HCT116 (cell line): ENCODE data around the gene NGF. TPM values are rescaled to one million over a fixed set of nuclear protein-coding genes. Genes with fewer than 3 reads are reported as not detected.

Source experiments
- ATAC-seq: fragments of 200-7000 bp; cut with Tn5 transposase; 2 replicates; pipeline ENCODE4 v1.9.1; 2020; ENCODE audit warnings: mild to moderate bottlenecking, moderate library complexity
- BruUV-seq: library from RNA; stranded (reverse); fragments of 400-500 nt; replicated peaks from 2 replicates; lab custom pipeline; 2021; lab: Mats Ljungman, UMichigan
- CTCF ChIA-PET: fragments of 300-600 bp; sonication (Branson Sonifier 250); formaldehyde crosslinking; loops from one replicate; lab custom pipeline; 2021; ENCODE audit warnings: antibody characterized with exemption; lab: Charles Lee
- POLR2A ChIA-PET: fragments of 300-600, 350-600 bp; sonication (Branson Sonifier 250); formaldehyde crosslinking; loops from one replicate; lab custom pipeline; 2021; ENCODE audit warnings: antibody characterized with exemption; lab: Charles Lee
- RAD21 ChIA-PET, 2 experiments: fragments of 300-600 bp; sonication (Branson Sonifier 250); formaldehyde crosslinking; loops; one replicate each; lab custom pipeline; 2023; ENCODE audit warnings: low total read pairs in 2 of 2; ENCODE audit not compliant: uncharacterized antibody in 2 of 2, unreplicated experiment in 2 of 2, low non-redundant PET in 1 of 2; lab: Charles Lee
- DNase-seq: peaks from one replicate; pipeline ENCODE4 v3.0.0-alpha.2; 2010; ENCODE audit warnings: low read depth, low spot score
- H2AFZ ChIP-seq: fragments of 200-600 bp; shearing (Covaris generic), sonication (generic); 2 replicates; pipeline ENCODE4 v1.6.1; 2017; ENCODE audit warnings: low read depth, mixed run types, mixed read lengths, antibody characterized with exemption, low read length; ENCODE audit not compliant: poor library complexity, severe bottlenecking
- H3K27ac ChIP-seq: 2 replicates; pipeline ENCODE4 v1.5.1; 2012; ENCODE audit warnings: low read depth, low read length
- H3K27me3 ChIP-seq: fragments of 200-600 bp; sonication (generic); 2 replicates; pipeline ENCODE4 v1.6.1; 2016; ENCODE audit warnings: mixed run types, low read length, mixed read lengths; ENCODE audit not compliant: insufficient read depth
- H3K36me3 ChIP-seq, 2 experiments: fragments of 200-500 bp in 1 of 2; fragments of 200-600 bp in 1 of 2; sonication (Bioruptor generic) in 1 of 2; sonication (generic) in 1 of 2; 2 replicates each; pipeline versions ENCODE4 v1.5.1 to v1.6.1; 2014 to 2016; ENCODE audit warnings: low read length in 2 of 2, inconsistent platforms in 1 of 2, mixed read lengths in 1 of 2, mixed run types in 1 of 2; ENCODE audit not compliant: insufficient read depth in 2 of 2, control insufficient read depth in 1 of 2
- H3K4me1 ChIP-seq, 2 experiments: fragments of 200-600 bp in 1 of 2; sonication (generic) in 1 of 2; 2 replicates each; pipeline versions ENCODE4 v1.5.1 to v1.6.1; 2012 to 2017; ENCODE audit warnings: low read length in 2 of 2, inconsistent platforms in 1 of 2, mild to moderate bottlenecking in 1 of 2, mixed read lengths in 1 of 2, mixed run types in 1 of 2, moderate library complexity in 1 of 2; ENCODE audit not compliant: insufficient read depth in 2 of 2, control insufficient read depth in 1 of 2
- H3K4me2 ChIP-seq: fragments of 200-600 bp; sonication (generic); 2 replicates; pipeline ENCODE4 v1.6.1; 2017; ENCODE audit warnings: mixed run types, low read length, mixed read lengths
- H3K4me3 ChIP-seq, 2 experiments: fragments of 200-600 bp in 1 of 2; sonication (generic) in 1 of 2; replicated peaks in 1 of 2; 2 replicates each; pipeline ENCODE4 v1.5.1; 2011 to 2016; ENCODE audit warnings: low read length in 2 of 2, control low read depth in 1 of 2, low read depth in 1 of 2, mild to moderate bottlenecking in 1 of 2, mixed read lengths in 1 of 2, mixed run types in 1 of 2
- H3K79me2 ChIP-seq: fragments of 200-600 bp; sonication (generic); 2 replicates; pipeline ENCODE4 v1.6.1; 2017; ENCODE audit warnings: mild to moderate bottlenecking, mixed run types, low read length, moderate library complexity, mixed read lengths; ENCODE audit not compliant: insufficient read depth
- H3K9ac ChIP-seq: fragments of 200-600 bp; sonication (generic); 2 replicates; pipeline ENCODE4 v1.6.1; 2016; ENCODE audit warnings: low read length, mixed read lengths
- H3K9me2 ChIP-seq: fragments of 200-600 bp; sonication (generic), shearing (Covaris generic); 2 replicates; pipeline ENCODE4 v1.6.1; 2017; ENCODE audit warnings: mixed run types, mild to moderate bottlenecking, moderate library complexity; ENCODE audit not compliant: insufficient read depth
- H3K9me3 ChIP-seq, 2 experiments: fragments of 200-500 bp in 1 of 2; fragments of 200-600 bp in 1 of 2; sonication (Bioruptor generic) in 1 of 2; sonication (generic) in 1 of 2; 2 replicates each; pipeline ENCODE4 v1.6.1; 2014 to 2017; ENCODE audit warnings: low read length in 2 of 2, mixed read lengths in 2 of 2, inconsistent platforms in 1 of 2, low read depth in 1 of 2, mild to moderate bottlenecking in 1 of 2, mixed run types in 1 of 2, moderate library complexity in 1 of 2; ENCODE audit not compliant: control insufficient read depth in 1 of 2, insufficient read depth in 1 of 2
- H4K20me1 ChIP-seq: fragments of 200-600 bp; sonication (generic), shearing (Covaris generic); 2 replicates; pipeline ENCODE4 v1.6.1; 2017; ENCODE audit warnings: mixed run types, mild to moderate bottlenecking, moderate library complexity; ENCODE audit not compliant: insufficient read depth
- CBX3 ChIP-seq: IDR thresholded peaks from 2 replicates; pipeline ENCODE4 v1.6.1; 2012; ENCODE audit warnings: low read depth
- CEBPB ChIP-seq: IDR thresholded peaks from 2 replicates; pipeline ENCODE4 v1.6.1; 2012; ENCODE audit warnings: low read depth
- FOSL1 ChIP-seq: IDR thresholded peaks from 2 replicates; pipeline ENCODE4 v1.6.1; 2012; ENCODE audit warnings: low read depth
- MAX ChIP-seq: IDR thresholded peaks from 2 replicates; pipeline ENCODE4 v1.6.1; 2012
- POLR2A ChIP-seq: IDR thresholded peaks from 2 replicates; pipeline ENCODE4 v1.7.0; 2011; ENCODE audit warnings: borderline replicate concordance; ENCODE audit not compliant: insufficient read depth, insufficient read length; ENCODE audit errors: extremely low read depth
- RAD21 ChIP-seq: IDR thresholded peaks from 2 replicates; pipeline ENCODE4 v1.6.1; 2012; ENCODE audit warnings: low read depth, mild to moderate bottlenecking
- SIN3A ChIP-seq: IDR thresholded peaks from 2 replicates; pipeline ENCODE4 v1.6.1; 2012; ENCODE audit warnings: low read depth
- SP1 ChIP-seq: IDR thresholded peaks from 2 replicates; pipeline ENCODE4 v1.6.1; 2012; ENCODE audit warnings: low read depth
- YY1 ChIP-seq: IDR thresholded peaks from 2 replicates; pipeline ENCODE4 v1.6.1; 2011; ENCODE audit warnings: low read length, low read depth, moderate library complexity, mild to moderate bottlenecking; ENCODE audit not compliant: insufficient replicate concordance; ENCODE audit errors: extremely low read depth
- ZFX ChIP-seq: fragments of 450-650 bp; IDR thresholded peaks from 2 replicates; pipeline ENCODE4 v1.6.1; 2017
- intact Hi-C: fragments of 100-400 bp; cut with micrococcal nuclease; formaldehyde crosslinking; loops from 2 replicates; pipeline ENCODE4 v1.10.0; 2022
- total RNA-seq: library from RNA; stranded (reverse); gene quantifications from one replicate; pipeline ENCODE4 v1.2.1, GENCODE V29; 2021; ENCODE audit not compliant: unreplicated experiment
- TF ChIP-seq, protein P1 (sequence below): IDR thresholded peaks from 2 replicates; pipeline ENCODE4 v1.6.1; 2011; ENCODE audit warnings: mild to moderate bottlenecking, low read length, moderate library complexity; ENCODE audit not compliant: insufficient replicate concordance; ENCODE audit errors: extremely low read depth
- TF ChIP-seq, protein P2 (sequence below): IDR thresholded peaks from 2 replicates; pipeline ENCODE4 v1.6.1; 2012; ENCODE audit warnings: low read depth

NGF gene
- total RNA-seq, 1 experiment from 2014 or later: not detected

GRCh38 chr1:115323366-115324004 is 14.6 kb downstream of the NGF start:
- Histone ChIP-seq H3K79me2 (no peaks in the 10 kb centered on the region), H3K27me3 (no peaks in the 10 kb centered on the region), H3K4me1 (no peaks in the 10 kb centered on the region), H3K9ac (no peak overlapping the region), H2AFZ (no peak overlapping the region), H3K4me3 (no peak overlapping the region), H4K20me1 (no peaks in the 10 kb centered on the region), H3K4me2 (no peak overlapping the region), H3K27ac (no peak overlapping the region), H3K36me3 (no peaks in the 10 kb centered on the region), H3K9me3 (no peaks in the 10 kb centered on the region), H3K9me2 (no peaks in the 10 kb centered on the region)
- DNase-seq (no peak), ATAC-seq (no peak)
- POLR2A ChIA-PET: no interaction called here
- RAD21 ChIA-PET: interaction anchor here in 1 of 2 experiments (0.7 kb wide), 1 partner anchor 182 kb away, joined by 3 read pairs; no protein-coding TSS in a partner anchor
- CTCF ChIA-PET: no interaction called here
- no peak for TF ChIP-seq FOSL1
- TF ChIP-seq, protein P1, sequence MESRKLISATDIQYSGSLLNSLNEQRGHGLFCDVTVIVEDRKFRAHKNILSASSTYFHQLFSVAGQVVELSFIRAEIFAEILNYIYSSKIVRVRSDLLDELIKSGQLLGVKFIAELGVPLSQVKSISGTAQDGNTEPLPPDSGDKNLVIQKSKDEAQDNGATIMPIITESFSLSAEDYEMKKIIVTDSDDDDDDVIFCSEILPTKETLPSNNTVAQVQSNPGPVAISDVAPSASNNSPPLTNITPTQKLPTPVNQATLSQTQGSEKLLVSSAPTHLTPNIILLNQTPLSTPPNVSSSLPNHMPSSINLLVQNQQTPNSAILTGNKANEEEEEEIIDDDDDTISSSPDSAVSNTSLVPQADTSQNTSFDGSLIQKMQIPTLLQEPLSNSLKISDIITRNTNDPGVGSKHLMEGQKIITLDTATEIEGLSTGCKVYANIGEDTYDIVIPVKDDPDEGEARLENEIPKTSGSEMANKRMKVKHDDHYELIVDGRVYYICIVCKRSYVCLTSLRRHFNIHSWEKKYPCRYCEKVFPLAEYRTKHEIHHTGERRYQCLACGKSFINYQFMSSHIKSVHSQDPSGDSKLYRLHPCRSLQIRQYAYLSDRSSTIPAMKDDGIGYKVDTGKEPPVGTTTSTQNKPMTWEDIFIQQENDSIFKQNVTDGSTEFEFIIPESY: no peak
- TF ChIP-seq CBX3: no peak
- intact Hi-C loops: no loop called here
- no TSS peak for BruUV-seq

- no peaks in the 10 kb centered on the region for H3K79me2 ChIP-seq
- ChIA-PET RAD21 (no interaction called here), CTCF (no interaction called here)
- no peak overlapping the region for H3K9ac ChIP-seq
- no peaks in the 10 kb centered on the region for H3K4me1 ChIP-seq
- no peak overlapping the region for H3K4me3 ChIP-seq
- ATAC-seq (no peak), DNase-seq (no peak)
- H3K27ac ChIP-seq: no peak overlapping the region
- no TSS peak for BruUV-seq
- H4K20me1 ChIP-seq: no peaks in the 10 kb centered on the region
- no peaks in the 10 kb centered on the region for H3K36me3 ChIP-seq
- H3K4me2 ChIP-seq: no peak overlapping the region
- TF ChIP-seq CEBPB (no peak), ZFX (no peak), SP1 (no peak), FOSL1 (no peak), MAX (no peak), RAD21 (no peak), SIN3A (no peak), CBX3 (no peak), POLR2A (no peak), YY1 (no peak)
- TF ChIP-seq, protein P2, sequence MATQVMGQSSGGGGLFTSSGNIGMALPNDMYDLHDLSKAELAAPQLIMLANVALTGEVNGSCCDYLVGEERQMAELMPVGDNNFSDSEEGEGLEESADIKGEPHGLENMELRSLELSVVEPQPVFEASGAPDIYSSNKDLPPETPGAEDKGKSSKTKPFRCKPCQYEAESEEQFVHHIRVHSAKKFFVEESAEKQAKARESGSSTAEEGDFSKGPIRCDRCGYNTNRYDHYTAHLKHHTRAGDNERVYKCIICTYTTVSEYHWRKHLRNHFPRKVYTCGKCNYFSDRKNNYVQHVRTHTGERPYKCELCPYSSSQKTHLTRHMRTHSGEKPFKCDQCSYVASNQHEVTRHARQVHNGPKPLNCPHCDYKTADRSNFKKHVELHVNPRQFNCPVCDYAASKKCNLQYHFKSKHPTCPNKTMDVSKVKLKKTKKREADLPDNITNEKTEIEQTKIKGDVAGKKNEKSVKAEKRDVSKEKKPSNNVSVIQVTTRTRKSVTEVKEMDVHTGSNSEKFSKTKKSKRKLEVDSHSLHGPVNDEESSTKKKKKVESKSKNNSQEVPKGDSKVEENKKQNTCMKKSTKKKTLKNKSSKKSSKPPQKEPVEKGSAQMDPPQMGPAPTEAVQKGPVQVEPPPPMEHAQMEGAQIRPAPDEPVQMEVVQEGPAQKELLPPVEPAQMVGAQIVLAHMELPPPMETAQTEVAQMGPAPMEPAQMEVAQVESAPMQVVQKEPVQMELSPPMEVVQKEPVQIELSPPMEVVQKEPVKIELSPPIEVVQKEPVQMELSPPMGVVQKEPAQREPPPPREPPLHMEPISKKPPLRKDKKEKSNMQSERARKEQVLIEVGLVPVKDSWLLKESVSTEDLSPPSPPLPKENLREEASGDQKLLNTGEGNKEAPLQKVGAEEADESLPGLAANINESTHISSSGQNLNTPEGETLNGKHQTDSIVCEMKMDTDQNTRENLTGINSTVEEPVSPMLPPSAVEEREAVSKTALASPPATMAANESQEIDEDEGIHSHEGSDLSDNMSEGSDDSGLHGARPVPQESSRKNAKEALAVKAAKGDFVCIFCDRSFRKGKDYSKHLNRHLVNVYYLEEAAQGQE: no peak
- TF ChIP-seq, protein P1: no peak
- TF ChIP-seq, all 23 proteins: peak for 0
- POLR2A ChIA-PET: no interaction called here
- no peaks in the 10 kb centered on the region for H3K27me3 ChIP-seq
- H2AFZ ChIP-seq: no peak overlapping the region
- intact Hi-C loops: no loop called here
- H3K9me3 ChIP-seq: no peaks in the 10 kb centered on the region
- no peaks in the 10 kb centered on the region for H3K9me2 ChIP-seq
These were observed 15.4 kb downstream of the NGF start for GRCh38 chr1:115322631-115323030.
